Measurements from ENCODE around the gene KRTAP25-1.

The KRTAP25-1 gene

DNA sequence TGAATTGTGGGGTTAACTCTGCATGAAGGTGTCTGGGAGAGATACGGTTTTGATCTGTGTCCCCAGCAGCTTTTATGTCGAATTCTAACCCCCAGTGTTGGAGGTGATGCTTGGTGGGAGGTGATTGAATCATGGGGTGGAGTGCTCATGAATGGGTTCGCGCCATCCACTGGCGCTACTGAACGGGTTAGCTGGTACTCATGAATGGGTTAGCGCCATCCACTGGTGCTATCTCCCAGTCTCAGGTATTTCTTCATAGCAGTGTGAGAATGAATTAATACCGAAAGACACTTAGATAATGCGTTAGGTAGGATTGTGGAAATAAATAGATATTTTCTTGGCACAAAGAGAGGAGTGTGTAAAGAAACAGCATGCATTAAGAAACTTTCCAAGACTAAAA lies 40.5 kb downstream of the KRTAP25-1 start:
- DNase-seq (ENCODE audit: low read depth), result no peak

DNA sequence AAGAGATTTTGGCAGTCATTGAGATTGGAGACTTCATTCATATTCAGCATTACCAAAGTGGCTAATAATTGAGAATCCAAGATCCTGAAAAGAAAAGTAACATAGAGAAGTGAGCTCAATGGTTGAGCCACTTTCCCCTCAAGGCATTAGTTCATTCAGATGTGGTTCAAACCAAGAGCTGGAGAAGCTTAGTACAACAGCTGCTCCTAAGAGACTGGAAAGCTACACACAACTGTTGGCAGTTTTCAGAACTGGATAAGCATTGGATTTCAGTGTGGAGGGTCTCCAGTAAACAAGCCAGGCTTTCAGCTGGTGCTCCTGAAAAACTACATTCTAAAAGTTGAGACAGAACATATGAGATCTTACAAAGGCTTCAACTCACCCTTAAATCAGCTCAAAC lies 44.3 kb downstream of the KRTAP25-1 start:
- no peak for DNase-seq (ENCODE audit: low read depth)

DNA sequence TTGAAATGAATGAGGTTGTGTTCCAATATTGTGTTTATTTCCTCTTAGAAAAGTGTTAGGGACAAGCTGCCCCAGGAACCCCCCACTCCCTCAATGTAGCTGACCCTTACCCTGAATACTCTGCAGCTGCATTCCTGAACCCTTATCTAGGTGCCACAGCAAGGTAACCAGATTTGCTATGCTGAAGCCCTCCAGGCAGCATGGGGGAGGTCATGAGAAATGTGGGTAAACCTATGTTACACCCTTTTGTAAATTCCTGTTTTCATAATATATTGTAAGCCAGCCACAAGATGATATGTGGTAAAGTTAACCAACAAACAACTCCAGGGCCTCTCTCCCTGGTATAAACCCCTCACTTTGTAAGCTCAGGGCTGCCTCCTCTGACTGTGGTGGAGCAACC lies 45.6 kb downstream of the KRTAP25-1 start:
- DNase-seq (ENCODE audit: low read depth), result no peak

DNA sequence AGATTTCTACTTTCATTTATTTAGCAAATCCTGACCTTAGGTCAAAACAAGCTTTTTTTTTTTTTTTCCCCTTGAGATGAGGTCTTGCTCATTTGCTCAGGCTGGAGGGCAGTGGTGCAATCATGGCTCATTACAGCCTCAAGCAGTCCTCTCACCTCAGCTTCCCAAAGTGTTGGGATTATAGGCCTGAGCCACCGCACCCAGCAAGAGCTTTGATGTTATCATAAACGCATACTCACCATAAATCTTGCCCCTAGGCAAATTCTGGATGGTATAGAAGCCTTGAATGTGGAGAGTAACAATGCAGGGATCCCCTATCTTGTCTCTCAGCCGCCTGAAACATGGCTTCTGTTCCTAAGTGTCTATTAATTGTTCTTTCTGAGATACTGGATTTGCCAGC lies 48.7 kb downstream of the KRTAP25-1 start:
- DNase-seq (ENCODE audit: low read depth), result no peak

Measured in stimulated activated CD4-positive, alpha-beta T cell treated with anti-CD3 and anti-CD28 coated beads, Interleukin-2, amount 100 ng/mL, for 4 hours (primary cell).